ENCODE measurements around the gene WDR55. TPM values are rescaled to one million over a fixed set of nuclear protein-coding genes. Genes with fewer than 3 reads are reported as not detected.
"Not testable (repeated sequence)": the region's sequence is repeated elsewhere in the genome, so short reads cannot be mapped to it uniquely, and the experiment has no call there.

The WDR55 gene
- total RNA-seq, 1 donor from 2014 or later, result 26.0 TPM

DNA sequence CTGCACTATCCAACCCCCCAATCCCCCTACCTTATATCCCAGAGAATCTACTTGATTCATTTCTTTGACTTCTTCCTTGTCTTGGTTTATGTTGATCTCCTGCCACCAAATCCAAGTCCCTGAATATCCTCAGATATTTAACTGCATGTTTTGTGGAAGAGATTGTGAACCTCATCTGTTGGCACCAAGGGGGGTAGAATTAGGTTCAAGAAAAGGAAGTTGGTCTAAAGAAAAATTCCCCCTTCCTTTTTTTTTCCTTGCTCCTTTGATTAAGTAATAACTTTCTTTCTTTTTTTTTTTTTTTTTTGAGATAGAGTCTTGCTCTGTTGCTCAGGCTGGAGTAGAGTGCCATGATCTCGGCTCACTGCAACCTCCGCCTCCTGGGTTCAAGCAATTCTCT lies 31.2 kb upstream of the WDR55 start:
- Mint-ChIP-seq H3K36me3 (no peaks in the 10 kb centered on the region), H3K4me1 (peaks cover 3% of the 10 kb centered on the region), H3K4me3 (no peak overlapping the region), H3K9me3 (peaks cover 2% of the 10 kb centered on the region), H3K27ac (no peak overlapping the region), H3K27me3 (ENCODE audit: low read depth) (no peaks in the 10 kb centered on the region)
- no peak for TF ChIP-seq CTCF (IDR thresholded peaks at IDR 0.05; ENCODE audit: unreplicated experiment)
- no peak for DNase-seq (ENCODE audit: low spot score in 2 of 2, unreplicated experiment in 2 of 2)

DNA sequence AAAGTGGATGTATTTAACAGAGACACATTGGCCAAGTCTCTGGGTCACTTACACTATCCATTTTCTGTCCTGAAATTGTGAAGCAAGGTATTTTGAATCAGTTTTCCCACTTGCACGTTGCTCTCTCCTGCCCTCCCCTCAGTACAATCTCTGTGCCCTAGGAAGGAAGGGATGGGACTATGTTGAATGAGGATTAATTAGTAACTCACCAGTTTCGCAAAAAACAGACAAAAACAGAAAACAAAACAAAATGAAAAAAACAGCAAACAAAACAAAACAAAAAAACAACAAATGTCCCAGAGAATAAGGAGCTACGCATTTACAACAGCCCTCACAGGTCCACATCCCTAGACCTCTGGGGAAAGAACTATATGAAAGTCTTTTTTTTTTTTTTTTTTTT lies 30.6 kb upstream of the WDR55 start:
- no peak for TF ChIP-seq CTCF (IDR thresholded peaks at IDR 0.05; ENCODE audit: unreplicated experiment)
- H3K4me3 Mint-ChIP-seq, result no peak overlapping the region
- H3K27me3 Mint-ChIP-seq (ENCODE audit: low read depth), result no peaks in the 10 kb centered on the region
- H3K27ac Mint-ChIP-seq, result no peak overlapping the region
- H3K36me3 Mint-ChIP-seq, result no peaks in the 10 kb centered on the region
- no peak for DNase-seq (ENCODE audit: low spot score in 2 of 2, unreplicated experiment in 2 of 2)
- H3K4me1 Mint-ChIP-seq, result peaks cover 8% of the 10 kb centered on the region
- H3K9me3 Mint-ChIP-seq, result peaks cover 2% of the 10 kb centered on the region

DNA sequence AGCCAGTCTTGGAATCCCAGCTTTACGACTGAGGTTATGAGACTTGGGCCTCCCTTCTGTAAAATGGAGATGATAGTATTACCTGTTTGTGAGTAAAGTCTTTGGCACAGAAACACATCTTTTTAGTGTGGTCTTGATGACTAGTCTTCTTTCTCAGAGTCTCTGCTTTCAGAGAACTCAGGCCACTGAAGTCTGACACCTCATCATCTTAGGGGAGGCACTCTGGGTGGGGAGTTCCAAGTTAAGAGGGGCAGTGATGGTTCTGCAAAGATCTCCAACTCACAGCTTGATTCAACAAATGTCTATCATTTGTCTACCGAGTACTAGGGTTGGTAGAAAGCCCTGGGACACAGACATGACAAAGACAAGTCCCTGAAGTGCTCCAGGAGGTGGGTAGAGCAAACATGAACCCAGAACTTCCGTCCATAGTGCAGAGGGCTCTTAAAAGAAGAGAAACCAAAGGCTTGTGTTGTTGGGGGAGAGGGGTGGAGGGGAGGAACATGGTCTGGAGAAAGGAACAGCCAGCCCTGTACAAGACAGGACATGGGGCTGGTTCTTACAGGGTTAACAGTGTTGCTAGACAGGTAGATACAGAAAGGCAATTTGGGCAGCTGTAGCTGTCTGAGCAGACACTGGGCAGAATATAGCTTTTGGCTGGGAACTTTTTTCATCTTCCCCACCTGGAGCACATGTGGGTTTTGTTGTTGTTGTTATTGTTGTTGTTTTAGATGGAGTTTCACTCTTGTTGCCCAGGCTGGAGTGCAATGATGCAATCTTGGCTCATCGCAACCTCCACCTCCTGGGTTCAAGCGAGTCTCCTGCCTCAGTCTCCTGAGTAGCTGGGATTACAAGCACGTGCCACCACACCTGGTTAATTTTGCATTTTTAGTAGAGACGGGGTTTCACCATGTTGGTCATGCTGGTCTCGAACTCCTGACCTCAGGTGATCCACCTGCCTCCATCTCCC lies 29.1 kb upstream of the WDR55 start:
- Mint-ChIP-seq H3K4me1 (peaks cover 15% of the 10 kb centered on the region), H3K27me3 (ENCODE audit: low read depth) (no peaks in the 10 kb centered on the region), H3K4me3 (no peak overlapping the region), H3K36me3 (no peaks in the 10 kb centered on the region), H3K27ac (no peak overlapping the region), H3K9me3 (peaks cover 2% of the 10 kb centered on the region)
- no peak for TF ChIP-seq CTCF (IDR thresholded peaks at IDR 0.05; ENCODE audit: unreplicated experiment)
- DNase-seq (ENCODE audit: low spot score in 2 of 2, unreplicated experiment in 2 of 2), result no peak

DNA sequence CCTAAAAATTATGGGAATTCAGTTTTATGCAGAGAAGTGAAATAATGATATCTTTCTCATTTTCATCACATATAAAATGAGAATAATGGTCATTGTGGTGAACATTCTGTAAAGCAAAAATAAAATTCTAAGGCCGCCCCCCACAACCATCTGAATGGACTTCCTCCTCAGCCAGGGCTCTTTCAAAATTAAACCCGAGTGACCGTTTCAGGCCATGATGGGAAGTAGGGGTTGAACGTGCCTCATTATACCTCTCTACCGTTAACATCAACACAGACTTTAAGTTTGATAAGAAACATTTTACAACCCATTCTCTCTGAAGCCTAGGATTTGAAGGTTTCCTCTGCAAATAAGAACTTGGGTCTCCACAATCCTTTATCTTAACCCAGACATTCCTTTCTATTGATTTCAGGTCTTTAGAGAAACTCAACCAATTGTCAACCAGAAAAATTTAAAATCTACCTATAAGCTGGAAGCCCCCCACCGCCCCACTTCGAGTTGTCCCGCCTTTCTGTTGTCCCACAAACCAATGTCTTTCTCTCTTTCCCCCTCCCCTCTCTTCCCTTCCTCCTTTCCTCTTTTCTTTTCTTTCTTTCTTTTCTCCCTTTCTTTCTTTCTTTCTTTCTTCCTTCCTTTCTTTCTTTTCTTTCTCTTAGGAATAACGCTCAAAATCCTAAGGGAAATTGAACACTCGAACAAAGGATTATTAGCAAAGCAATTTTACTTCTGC lies 27.2 kb upstream of the WDR55 start:
- no peak for DNase-seq (ENCODE audit: low spot score in 2 of 2, unreplicated experiment in 2 of 2)
- H3K9me3 Mint-ChIP-seq, result peaks cover 2% of the 10 kb centered on the region
- H3K4me1 Mint-ChIP-seq, result peaks cover 15% of the 10 kb centered on the region
- H3K4me3 Mint-ChIP-seq, result no peak overlapping the region
- TF ChIP-seq CTCF (IDR thresholded peaks at IDR 0.05; ENCODE audit: unreplicated experiment), result no peak
- no peaks in the 10 kb centered on the region for H3K36me3 Mint-ChIP-seq
- H3K27me3 Mint-ChIP-seq (ENCODE audit: low read depth), result no peaks in the 10 kb centered on the region
- peak overlapping the region; percentile 54 for H3K27ac Mint-ChIP-seq

GRCh38 chr5:140638898-140639147 lies 25.9 kb upstream of the WDR55 start:
- DNase-seq (ENCODE audit: low spot score in 2 of 2, unreplicated experiment in 2 of 2), result not testable (repeated sequence)

More at GRCh38 chr5:140638898-140639147, 25.9 kb upstream of the WDR55 start:
- not testable (repeated sequence) for H3K36me3 Mint-ChIP-seq; H3K9me3 Mint-ChIP-seq; H3K27me3 Mint-ChIP-seq (ENCODE audit: low read depth)
- Mint-ChIP-seq H3K27ac (peak overlapping the region; percentile 63), H3K4me1 (peaks cover 15% of the 10 kb centered on the region), H3K4me3 (peak overlapping the region; percentile 74)
